GM12891 (cell line): ENCODE measurements around the gene PLEKHA3.

Experiments used
- PAX5 ChIP-seq: IDR thresholded peaks from 2 replicates; pipeline ENCODE4 v1.6.1; 2011; ENCODE audit warnings: low read length, moderate library complexity, mild to moderate bottlenecking; ENCODE audit not compliant: insufficient read depth, severe bottlenecking
- POLR2A ChIP-seq: IDR thresholded peaks from 2 replicates; pipeline ENCODE4 v1.6.1; 2011; ENCODE audit warnings: low read depth, low read length, control low read depth
- POLR2AphosphoS5 ChIP-seq: IDR thresholded peaks from 2 replicates; pipeline ENCODE4 v1.6.1; 2011; ENCODE audit warnings: low read depth, low read length, control low read depth
- SPI1 ChIP-seq: IDR thresholded peaks from 2 replicates; pipeline ENCODE4 v1.6.1; 2011; ENCODE audit warnings: low read depth, low read length, control low read depth
- TAF1 ChIP-seq: IDR thresholded peaks from 2 replicates; pipeline ENCODE4 v1.6.1; 2011; ENCODE audit warnings: low read depth, low read length, control low read depth

- TF ChIP-seq POLR2AphosphoS5, result no peak
- no peak for TF ChIP-seq POLR2A
- TF ChIP-seq PAX5, result no peak
- TF ChIP-seq TAF1, result no peak
- TF ChIP-seq SPI1, result no peak
Measured at GRCh38 chr2:178479275-178479616, 1.0 kb upstream of the PLEKHA3 start.
